CD4-positive, alpha-beta T cell (primary cell): ENCODE measurements around the gene CLSTN1. TPM values are rescaled to one million over a fixed set of nuclear protein-coding genes. Genes with fewer than 3 reads are reported as not detected.
A peak's percentile ranks its signal among the peaks of the same experiment; 100 is the strongest.

Experiments
- ATAC-seq: fragments of 200-7000 bp; cut with Tn5 transposase; one replicate; pipeline ENCODE4 v1.10.0; 2022; ENCODE audit warnings: mild to moderate bottlenecking; ENCODE audit not compliant: poor library complexity
- CTCF ChIA-PET: fragments of 350-600 bp; sonication (Branson Sonifier 250); formaldehyde crosslinking; loops from one replicate; lab custom pipeline; 2021; ENCODE audit warnings: antibody characterized with exemption, inconsistent platforms; lab: Charles Lee
- POLR2A ChIA-PET: fragments of 350-600 bp; sonication (Branson Sonifier 250); formaldehyde crosslinking; loops from one replicate; lab custom pipeline; 2021; ENCODE audit warnings: antibody characterized with exemption, inconsistent platforms; lab: Charles Lee
- DNase-seq, 14 experiments: peaks; one replicate each; pipeline ENCODE4 v3.0.0-alpha.2; 2013 to 2020; ENCODE audit warnings: mixed read lengths in 2 of 14
- H3K27ac ChIP-seq, 2 donors: one replicate each; pipeline versions ENCODE4 v1.5.1 to v1.7.0; 2013; ENCODE audit warnings: low read length in 2 of 2, low read depth in 1 of 2, mild to moderate bottlenecking in 1 of 2
- H3K27me3 ChIP-seq, 2 experiments: 1 replicate in 1 of 2; 2 replicates in 1 of 2; pipeline versions ENCODE4 v1.6.1 to v1.7.0; 2013; ENCODE audit warnings: low read length in 2 of 2, control low read depth in 1 of 2, mild to moderate bottlenecking in 1 of 2, moderate library complexity in 1 of 2; ENCODE audit not compliant: insufficient read depth in 2 of 2, control insufficient read depth in 1 of 2
- H3K36me3 ChIP-seq: one replicate; pipeline ENCODE4 v1.6.1; 2013; ENCODE audit warnings: low read length, control low read depth; ENCODE audit not compliant: insufficient read depth
- H3K4me1 ChIP-seq: one replicate; pipeline ENCODE4 v1.6.1; 2013; ENCODE audit warnings: low read length, control low read depth; ENCODE audit not compliant: insufficient read depth
- H3K4me3 ChIP-seq: one replicate; pipeline ENCODE4 v1.5.1; 2013; ENCODE audit warnings: mild to moderate bottlenecking, low read length, moderate library complexity
- H3K9me3 ChIP-seq, 2 experiments: 1 replicate in 1 of 2; 2 replicates in 1 of 2; pipeline versions ENCODE4 v1.6.1 to v1.7.0; 2013; ENCODE audit warnings: low read length in 2 of 2, mild to moderate bottlenecking in 2 of 2, control low read depth in 1 of 2, moderate library complexity in 1 of 2; ENCODE audit not compliant: control insufficient read depth in 1 of 2, insufficient read depth in 1 of 2
- H3K27ac Mint-ChIP-seq: one replicate; pipeline ENCODE4 v1.8.0; 2020; ENCODE audit warnings: mixed read lengths
- H3K27me3 Mint-ChIP-seq: one replicate; pipeline ENCODE4 v1.8.0; 2021; ENCODE audit warnings: mixed read lengths
- H3K36me3 Mint-ChIP-seq: one replicate; pipeline ENCODE4 v1.8.0; 2021; ENCODE audit warnings: low read depth, mixed read lengths
- H3K4me1 Mint-ChIP-seq: one replicate; pipeline ENCODE4 v1.8.0; 2021; ENCODE audit warnings: low read depth, mixed read lengths
- H3K4me3 Mint-ChIP-seq: one replicate; pipeline ENCODE4 v1.8.0; 2020; ENCODE audit warnings: mild to moderate bottlenecking, mixed read lengths
- H3K9me3 Mint-ChIP-seq: one replicate; pipeline ENCODE4 v1.8.0; 2020; ENCODE audit warnings: mixed read lengths
- intact Hi-C, 2 experiments: fragments of 100-400 bp; cut with DNase I in 1 of 2; cut with micrococcal nuclease in 1 of 2; formaldehyde crosslinking; loops; one replicate each; pipeline versions ENCODE4 v1.15.1 to v1.9.0; 2023 to 2025; cut with DNase I, micrococcal nuclease
- total RNA-seq, 174 experiments: library from RNA in 2 of 174; stranded (reverse) in 2 of 174; gene quantifications; one replicate each; pipeline ENCODE4 v1.2.3 and lab custom pipeline; 2021 to 2026
- TF ChIP-seq, protein P1 (sequence below): fragments of 200-600 bp; IDR thresholded peaks from one replicate; pipeline ENCODE4 v1.8.0; 2022; ENCODE audit warnings: antibody characterized with exemption, mild to moderate bottlenecking

The CLSTN1 gene
- total RNA-seq, 2 experiments from 2014 or later: 66.8 to 68.1 TPM

DNA sequence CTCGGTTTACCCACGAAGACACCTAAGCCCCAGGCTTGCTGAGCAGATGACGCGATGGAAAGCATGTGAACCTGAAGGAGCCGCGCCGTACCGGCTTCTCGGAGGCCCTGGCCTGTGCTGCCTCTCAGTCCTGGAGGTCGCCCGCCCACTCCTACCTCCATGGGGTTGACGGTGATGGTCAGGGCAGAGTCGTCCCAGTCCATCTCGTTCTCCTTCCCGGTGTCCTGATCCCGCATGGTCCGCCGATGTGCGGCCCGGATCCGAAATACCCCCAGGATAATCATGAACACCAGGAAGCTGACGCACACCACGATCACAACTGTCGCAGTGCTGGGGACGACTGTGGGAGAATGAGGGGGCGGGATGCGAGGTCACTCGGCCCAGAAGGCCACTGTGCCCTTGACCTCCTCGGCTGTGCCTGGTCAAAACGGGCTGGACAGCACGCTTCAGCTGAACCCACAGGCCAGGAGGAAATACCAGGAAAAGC, 92.7 kb downstream of the CLSTN1 start:
- peak overlapping the region; percentile 89 for H3K27ac Mint-ChIP-seq
- DNase-seq (peak in 1 of 14 experiments; percentile 33), ATAC-seq (no peak)
- H3K27ac ChIP-seq: no peak overlapping the region
- ChIA-PET POLR2A (interaction anchor here (0.6 to 5.9 kb wide), 6 partner anchors 11 to 101 kb away, joined by 3 to 46 read pairs (median 8); no protein-coding TSS in a partner anchor), CTCF (interaction anchor here (1.3 to 1.8 kb wide), 2 partner anchors 10 kb away, joined by 4 to 5 read pairs; no protein-coding TSS in a partner anchor)
- TF ChIP-seq, protein P1, sequence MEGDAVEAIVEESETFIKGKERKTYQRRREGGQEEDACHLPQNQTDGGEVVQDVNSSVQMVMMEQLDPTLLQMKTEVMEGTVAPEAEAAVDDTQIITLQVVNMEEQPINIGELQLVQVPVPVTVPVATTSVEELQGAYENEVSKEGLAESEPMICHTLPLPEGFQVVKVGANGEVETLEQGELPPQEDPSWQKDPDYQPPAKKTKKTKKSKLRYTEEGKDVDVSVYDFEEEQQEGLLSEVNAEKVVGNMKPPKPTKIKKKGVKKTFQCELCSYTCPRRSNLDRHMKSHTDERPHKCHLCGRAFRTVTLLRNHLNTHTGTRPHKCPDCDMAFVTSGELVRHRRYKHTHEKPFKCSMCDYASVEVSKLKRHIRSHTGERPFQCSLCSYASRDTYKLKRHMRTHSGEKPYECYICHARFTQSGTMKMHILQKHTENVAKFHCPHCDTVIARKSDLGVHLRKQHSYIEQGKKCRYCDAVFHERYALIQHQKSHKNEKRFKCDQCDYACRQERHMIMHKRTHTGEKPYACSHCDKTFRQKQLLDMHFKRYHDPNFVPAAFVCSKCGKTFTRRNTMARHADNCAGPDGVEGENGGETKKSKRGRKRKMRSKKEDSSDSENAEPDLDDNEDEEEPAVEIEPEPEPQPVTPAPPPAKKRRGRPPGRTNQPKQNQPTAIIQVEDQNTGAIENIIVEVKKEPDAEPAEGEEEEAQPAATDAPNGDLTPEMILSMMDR: no peak
- H3K9me3 Mint-ChIP-seq: no peaks in the 10 kb centered on the region
- H3K36me3 Mint-ChIP-seq: peaks cover 93% of the 10 kb centered on the region
- peaks cover 68% of the 10 kb centered on the region for H3K4me1 Mint-ChIP-seq
- H3K4me3 ChIP-seq: no peak overlapping the region
- H3K27me3 ChIP-seq: no peaks in the 10 kb centered on the region
- peaks cover 0 to 7% of the 10 kb centered on the region in 2 experiments for H3K9me3 ChIP-seq
- intact Hi-C loops: no loop called here
- no peaks in the 10 kb centered on the region for H3K27me3 Mint-ChIP-seq
- peak overlapping the region; percentile 81 for H3K4me3 Mint-ChIP-seq
- H3K36me3 ChIP-seq: peaks cover 86% of the 10 kb centered on the region
- H3K4me1 ChIP-seq: peaks cover 65% of the 10 kb centered on the region

DNA sequence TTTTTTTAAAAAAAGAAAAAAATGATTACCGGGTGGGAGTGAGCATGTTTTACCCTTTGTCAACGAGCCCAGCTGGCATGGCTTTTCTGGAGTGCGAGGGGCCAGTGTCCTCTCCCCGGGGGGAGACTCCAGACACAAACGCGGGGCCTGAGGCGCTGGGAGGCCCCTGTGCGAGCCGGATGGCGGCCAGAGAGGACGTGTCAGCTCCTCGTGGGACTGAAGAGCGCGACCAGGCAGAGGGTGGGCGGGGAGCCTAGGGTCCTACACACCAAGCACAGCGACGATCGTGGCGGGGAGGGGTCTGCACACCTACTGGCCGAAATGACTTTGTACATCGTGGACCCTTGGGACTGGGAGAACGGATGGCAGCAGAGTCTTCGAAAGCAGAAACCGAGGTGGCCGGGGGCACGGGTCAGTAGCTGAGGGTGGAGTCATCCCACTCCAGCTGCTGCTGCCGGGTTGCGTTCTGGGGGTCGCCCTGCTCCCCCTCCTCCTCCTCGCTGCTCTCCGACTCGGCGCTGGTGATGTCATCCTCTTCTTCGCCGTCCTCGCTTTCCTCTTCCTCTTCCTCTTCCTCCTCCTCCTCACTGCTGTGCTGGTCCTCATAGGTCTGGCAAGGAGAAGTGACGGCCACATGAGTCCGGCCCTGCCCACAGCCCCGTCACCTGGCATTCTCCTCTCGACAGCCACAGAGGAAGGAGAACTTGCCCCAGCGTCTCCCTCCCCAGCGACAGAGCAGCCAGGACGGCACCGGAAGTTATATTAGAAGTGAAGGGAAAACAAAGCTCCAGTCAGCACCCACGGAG, 93.5 kb downstream of the CLSTN1 start:
- Histone ChIP-seq H3K4me1 (peaks cover 66% of the 10 kb centered on the region), H3K27ac (no peak overlapping the region), H3K4me3 (no peak overlapping the region), H3K9me3 (peaks cover 0 to 7% of the 10 kb centered on the region in 2 experiments), H3K36me3 (peaks cover 86% of the 10 kb centered on the region), H3K27me3 (no peaks in the 10 kb centered on the region)
- CTCF ChIA-PET: interaction anchor here (0.5 to 1.8 kb wide), 2 partner anchors 9 to 105 kb away, joined by 4 to 5 read pairs; no protein-coding TSS in a partner anchor
- Mint-ChIP-seq H3K27ac (peak overlapping the region; percentile 89), H3K4me1 (peaks cover 68% of the 10 kb centered on the region), H3K36me3 (peaks cover 87% of the 10 kb centered on the region), H3K9me3 (no peaks in the 10 kb centered on the region), H3K4me3 (peak overlapping the region; percentile 81), H3K27me3 (no peaks in the 10 kb centered on the region)
- intact Hi-C loops: no loop called here
- ATAC-seq (no peak), DNase-seq (peak in 3 of 14 experiments; percentile 35 to 63 (median 61))
- POLR2A ChIA-PET: interaction anchor here (0.6 to 5.9 kb wide), 11 partner anchors 10 to 104 kb away, joined by 3 to 69 read pairs (median 4); no protein-coding TSS in a partner anchor
- TF ChIP-seq, protein P1: no peak

DNA sequence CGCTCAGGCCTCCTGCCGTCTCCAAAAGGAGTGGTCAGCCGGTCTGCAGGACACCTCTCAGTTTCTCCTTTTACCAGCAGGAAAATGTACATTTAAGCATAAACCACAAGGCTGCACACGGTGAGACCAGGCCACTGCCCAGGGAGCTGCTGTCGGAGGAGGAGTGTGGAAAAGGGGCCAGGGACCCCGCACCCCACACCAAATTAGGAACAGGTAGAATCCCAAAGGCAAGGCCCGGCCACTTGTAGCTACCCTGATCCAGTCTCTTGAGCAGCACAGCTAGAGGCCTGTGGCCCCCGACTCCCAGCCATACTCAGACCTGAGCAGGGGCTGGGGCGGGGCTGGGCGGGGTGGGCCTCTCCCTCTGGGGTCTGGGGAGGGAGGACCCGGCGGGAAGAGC, 94.2 kb downstream of the CLSTN1 start:
- intact Hi-C loops: loop anchor here (2.0 to 5.0 kb wide), 3 partner anchors 37 to 138 kb away; no protein-coding TSS in a partner anchor
- H3K4me3 Mint-ChIP-seq: peak overlapping the region; percentile 82
- peaks cover 76% of the 10 kb centered on the region for H3K4me1 Mint-ChIP-seq
- H3K36me3 Mint-ChIP-seq: peaks cover 87% of the 10 kb centered on the region
- no peak for DNase-seq
- H3K36me3 ChIP-seq: peaks cover 85% of the 10 kb centered on the region
- POLR2A ChIA-PET: interaction anchor here (0.9 to 5.9 kb wide), 7 partner anchors 9 to 103 kb away, joined by 3 to 69 read pairs (median 4); no protein-coding TSS in a partner anchor
- ATAC-seq: no peak
- H3K27me3 Mint-ChIP-seq: no peaks in the 10 kb centered on the region
- H3K27ac ChIP-seq: peak overlapping the region; percentile 65 to 75
- peaks cover 74% of the 10 kb centered on the region for H3K4me1 ChIP-seq
- H3K9me3 Mint-ChIP-seq: no peaks in the 10 kb centered on the region
- peak overlapping the region; percentile 10 for H3K4me3 ChIP-seq
- H3K9me3 ChIP-seq: peaks cover 0 to 7% of the 10 kb centered on the region in 2 experiments
- CTCF ChIA-PET: interaction anchor here (1.8 kb wide), 1 partner anchor 8 kb away, joined by 5 read pairs; no protein-coding TSS in a partner anchor
- H3K27ac Mint-ChIP-seq: peak overlapping the region; percentile 92
- no peaks in the 10 kb centered on the region for H3K27me3 ChIP-seq
- TF ChIP-seq, protein P1: no peak
